DMS79 treated with DMSO at 0.1 percent for 48 hours (cell line): ENCODE data around the gene KRT2.

Experiments
- DNase-seq: peaks from one replicate; lab custom pipeline; 2025; lab: John Stamatoyannopoulos, UW

KRT2 gene

DNA sequence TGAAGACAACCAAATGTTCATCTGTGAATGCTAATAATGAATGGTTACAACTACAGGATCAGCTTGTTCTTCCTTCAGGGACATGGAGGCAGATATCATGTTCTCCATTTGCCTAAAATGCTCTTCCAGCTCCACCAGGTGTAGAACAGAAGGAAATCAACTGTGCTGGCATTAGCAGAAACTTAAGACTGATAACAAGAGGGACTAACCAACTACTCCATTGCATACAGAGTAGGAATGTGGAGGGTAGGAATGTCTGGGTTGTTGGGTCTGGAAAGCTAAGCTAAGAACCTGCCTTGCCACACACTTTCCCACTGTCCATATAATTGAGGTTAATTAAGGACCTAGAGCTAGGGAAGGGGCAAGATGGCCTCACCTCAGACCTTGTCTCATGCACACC is 11.4 kb upstream of the KRT2 start:
- no peak for DNase-seq

GRCh38 chr12:52662918-52663229 is 10.9 kb upstream of the KRT2 start:
- DNase-seq: no peak

DNA sequence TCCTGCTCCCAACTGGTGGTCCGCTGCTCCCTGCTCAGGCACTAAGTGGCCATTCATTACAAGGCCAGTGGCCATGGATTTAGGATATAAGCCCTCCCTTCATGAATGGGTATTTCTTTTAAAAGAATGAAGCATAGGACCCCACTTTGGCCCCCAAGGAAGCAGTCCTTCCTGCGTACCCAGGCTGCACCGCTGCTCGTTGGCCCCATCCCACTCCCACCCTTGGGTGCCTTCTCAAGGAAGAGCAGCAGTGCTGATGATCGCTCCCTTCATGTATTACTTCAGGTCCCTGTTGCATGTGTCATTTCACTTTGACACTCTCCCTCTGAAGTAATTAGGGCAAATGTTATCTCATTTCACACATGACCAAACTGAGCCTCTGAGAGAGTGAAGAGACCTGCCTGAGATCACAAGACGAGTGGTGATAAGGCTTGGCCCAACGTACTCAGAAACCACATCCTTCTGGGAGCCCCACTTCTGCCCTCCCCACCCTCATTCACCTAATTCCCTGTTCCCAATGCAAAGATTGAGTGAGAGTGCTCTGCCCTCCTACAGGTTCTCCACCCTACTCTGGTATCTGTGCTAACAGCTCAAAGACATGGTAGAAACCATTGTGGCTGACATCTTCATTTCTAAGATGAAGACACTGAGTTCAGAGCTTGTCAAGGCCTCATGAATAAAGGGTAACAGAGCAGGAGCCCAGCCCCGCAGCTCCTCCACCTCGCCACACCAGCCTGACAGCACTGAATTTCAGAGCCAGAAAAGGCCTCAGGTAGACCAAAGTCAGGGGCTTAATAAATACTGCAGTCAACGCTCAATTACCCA is 10.3 kb upstream of the KRT2 start:
- no peak for DNase-seq

DNA sequence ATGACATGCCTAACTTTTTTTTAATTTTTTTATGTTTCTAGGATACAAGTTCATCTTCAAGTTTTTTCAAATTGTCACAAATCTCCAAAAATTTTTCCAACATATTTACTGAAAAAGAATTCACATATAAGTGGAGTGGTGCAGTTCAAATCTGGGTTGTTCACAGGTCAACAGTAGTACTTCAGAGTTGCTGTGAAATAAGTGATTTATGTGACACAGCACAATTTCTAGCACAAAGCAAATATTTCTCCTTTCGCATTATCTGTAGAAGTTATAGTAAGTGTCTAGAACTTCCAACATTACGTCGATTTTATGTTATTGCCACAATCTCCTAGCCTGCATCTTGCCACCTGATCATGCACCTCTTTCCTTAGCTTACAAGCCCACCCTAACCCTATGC is 9.7 kb upstream of the KRT2 start:
- no peak for DNase-seq

DNA sequence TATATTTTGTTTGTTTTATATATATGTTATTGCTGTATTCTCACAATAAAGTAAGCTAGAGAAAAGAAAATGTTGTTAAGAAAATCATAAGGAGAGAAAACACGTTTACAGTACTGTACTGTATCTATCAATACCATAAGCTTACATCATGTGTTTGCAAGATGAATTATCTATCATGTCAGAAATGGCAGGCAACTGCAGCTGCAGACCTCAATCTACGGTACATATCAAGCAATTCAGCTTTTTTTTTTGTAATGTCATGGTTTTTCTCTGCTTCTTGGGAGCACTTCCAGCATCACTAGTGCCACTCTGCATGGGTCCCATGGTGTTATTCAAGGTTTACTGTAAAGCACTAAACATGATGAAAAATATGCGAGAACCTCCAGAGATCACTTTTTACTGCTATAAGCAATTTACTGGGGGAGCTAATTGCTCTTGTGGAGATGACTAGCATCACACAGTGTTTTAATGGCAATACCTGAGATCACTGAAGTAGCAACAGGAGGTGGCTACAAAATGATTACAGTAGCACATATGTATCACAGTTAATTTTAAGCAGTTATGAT is 9.0 kb upstream of the KRT2 start:
- no peak for DNase-seq

DNA sequence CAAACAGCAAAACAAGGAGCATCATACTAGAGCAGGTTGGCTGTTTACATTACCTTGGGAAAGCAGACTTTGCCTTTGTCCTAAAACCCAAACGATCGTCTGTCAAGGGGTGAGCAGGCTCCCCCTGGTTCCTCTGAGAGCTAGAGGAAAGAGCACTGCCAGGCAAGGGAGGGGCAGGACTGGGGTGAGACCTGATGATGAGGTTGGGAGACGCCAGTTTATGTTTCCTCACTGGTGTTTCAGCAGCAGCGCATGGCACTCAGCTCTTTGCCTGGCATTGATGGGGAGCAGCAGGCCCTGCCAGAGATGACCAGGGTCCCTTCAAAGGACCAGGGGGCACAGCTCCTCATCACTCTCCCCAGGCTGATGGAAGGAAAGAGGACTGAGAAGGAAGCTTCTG is 7.9 kb upstream of the KRT2 start:
- no peak for DNase-seq

DNA sequence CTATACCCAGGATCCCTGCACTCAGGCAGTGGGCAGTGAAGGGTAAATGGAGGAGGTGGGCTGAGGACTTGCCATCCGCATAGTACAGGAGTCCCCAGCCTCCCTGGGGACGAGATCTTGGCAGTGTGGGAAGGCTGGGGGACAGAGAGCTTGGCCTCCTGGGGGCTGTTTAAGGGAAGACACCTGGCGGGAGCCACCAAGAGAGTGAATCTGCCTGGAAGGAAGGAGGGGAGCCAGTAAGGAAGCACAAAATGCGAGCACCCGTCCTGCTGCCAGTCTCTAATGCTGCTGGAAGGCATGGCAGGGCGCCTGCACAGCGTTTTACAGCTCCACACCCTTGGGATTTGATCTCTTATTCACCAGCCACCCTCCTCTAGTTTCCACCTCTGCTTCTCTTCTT is 7.4 kb upstream of the KRT2 start:
- no peak for DNase-seq

GRCh38 chr12:52658196-52658595 is 6.2 kb upstream of the KRT2 start:
- DNase-seq: no peak

DNA sequence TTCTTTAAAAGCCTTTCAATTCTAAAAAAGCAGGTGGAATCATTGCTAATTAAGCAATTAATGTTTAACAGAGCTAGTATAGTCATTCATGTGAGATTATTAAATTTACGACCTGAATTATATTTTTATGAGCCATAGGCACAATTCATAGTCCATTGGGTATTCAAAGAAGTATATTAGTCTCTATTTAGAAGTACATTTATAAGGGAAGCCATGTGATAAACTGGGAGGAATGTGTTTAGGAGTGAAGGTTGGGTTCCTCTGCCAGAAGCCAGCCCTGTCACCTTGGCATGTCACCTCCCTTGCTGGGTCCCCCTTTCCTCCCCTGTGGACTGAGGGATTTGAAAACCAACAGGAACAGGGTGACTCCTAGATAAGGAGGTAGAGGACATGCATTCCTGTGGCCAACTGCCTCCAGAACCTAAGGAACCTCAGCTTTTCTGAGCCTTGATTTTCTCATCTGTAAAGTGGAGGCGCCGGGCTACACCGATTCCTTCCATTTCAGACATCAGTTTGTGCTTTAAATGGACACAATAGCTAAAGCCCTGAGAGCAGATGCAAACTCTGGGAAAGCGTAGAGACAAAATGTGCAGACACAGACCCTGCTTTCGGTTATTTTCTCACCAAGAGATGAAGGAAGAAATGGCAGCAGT is 5.4 kb upstream of the KRT2 start:
- no peak for DNase-seq

GRCh38 chr12:52656616-52657015 is 4.6 kb upstream of the KRT2 start:
- DNase-seq: no peak

DNA sequence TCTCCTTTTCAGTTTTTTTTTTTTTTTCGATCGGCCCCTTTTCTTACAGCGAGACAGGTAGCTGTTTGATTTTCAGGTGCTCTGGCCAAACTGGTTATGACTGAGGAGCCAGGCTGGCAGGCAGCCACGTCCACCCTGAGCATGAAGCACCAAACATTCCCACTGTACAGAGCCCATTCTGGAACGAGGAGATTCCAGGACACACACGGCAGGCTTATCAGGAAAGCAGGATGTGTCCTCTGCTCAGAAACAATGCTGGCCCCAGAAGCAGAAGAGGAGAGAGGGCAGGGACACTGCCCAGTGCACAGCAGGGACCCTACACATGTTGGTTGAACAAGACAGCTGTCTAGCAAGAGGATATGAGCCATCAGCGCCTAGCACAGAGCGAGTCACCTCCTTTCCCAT is 3.7 kb upstream of the KRT2 start:
- DNase-seq: peak; percentile 20

DNA sequence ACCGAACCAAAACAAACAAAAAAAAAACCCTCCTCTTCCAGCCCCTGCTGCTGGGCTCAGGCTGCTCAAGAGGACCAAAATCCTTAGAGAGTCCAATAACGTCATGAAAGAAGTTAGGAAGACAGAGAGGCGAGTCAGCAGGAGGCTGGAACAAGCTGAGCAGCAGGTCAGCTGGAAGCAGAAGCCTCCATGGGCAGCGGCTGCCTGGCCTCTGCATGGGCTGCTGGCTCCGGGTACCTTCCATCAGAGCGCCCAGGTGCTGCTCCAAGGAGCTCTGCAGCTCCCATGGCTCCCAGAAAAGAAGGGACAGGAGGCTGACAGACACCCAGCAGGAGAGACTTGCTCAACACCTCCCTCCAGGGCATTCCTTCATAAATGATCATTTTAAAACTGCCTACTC is 3.2 kb upstream of the KRT2 start:
- DNase-seq: no peak

GRCh38 chr12:52650520-52651081 is 1.4 kb downstream of the KRT2 start:
- DNase-seq: no peak

DNA sequence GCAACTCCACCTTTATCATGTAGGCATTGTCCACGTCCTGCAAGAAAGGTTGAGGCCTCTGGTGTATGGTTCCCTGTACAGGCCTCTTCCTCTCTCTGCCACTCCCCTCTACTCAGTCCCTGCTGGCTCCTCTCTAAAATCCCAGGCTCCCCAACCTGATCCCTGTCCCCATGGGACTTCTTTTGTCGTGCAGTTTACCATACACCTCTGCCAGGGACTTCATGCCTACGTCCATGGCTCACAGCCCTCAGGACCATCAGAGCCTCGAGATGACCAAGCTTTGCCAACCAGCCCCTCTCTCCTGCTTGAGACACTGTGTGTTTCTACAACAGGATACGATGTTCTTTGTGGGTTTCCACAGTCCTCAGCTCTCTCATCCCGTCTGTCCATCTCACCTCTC is 2.9 kb downstream of the KRT2 start:
- DNase-seq: no peak

- no peak for DNase-seq
Observed at GRCh38 chr12:52648012-52648550, 3.9 kb downstream of the KRT2 start.

GRCh38 chr12:52647601-52648000 is 4.4 kb downstream of the KRT2 start:
- DNase-seq: no peak

GRCh38 chr12:52646613-52647012 is 5.4 kb downstream of the KRT2 start:
- DNase-seq: no peak

DNA sequence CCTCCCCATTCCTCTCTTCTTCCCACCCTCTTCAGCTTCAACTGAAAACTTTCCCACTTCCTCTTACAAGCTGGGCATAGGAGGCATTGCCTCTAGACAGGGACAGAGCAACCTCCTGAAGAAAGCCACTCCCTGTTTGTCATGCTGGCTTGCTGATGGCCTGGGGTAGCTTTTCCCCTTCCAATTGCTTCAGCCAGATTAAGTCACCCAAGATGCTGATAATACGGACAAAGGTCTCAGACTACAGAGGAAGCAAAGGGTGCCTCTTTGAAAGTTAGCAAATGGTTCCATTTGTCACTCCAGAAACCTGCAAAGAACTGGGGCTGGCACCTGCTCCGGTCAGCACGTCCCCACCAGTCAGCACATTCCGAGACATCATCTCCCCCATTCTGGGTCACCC is 6.0 kb downstream of the KRT2 start:
- no peak for DNase-seq

DNA sequence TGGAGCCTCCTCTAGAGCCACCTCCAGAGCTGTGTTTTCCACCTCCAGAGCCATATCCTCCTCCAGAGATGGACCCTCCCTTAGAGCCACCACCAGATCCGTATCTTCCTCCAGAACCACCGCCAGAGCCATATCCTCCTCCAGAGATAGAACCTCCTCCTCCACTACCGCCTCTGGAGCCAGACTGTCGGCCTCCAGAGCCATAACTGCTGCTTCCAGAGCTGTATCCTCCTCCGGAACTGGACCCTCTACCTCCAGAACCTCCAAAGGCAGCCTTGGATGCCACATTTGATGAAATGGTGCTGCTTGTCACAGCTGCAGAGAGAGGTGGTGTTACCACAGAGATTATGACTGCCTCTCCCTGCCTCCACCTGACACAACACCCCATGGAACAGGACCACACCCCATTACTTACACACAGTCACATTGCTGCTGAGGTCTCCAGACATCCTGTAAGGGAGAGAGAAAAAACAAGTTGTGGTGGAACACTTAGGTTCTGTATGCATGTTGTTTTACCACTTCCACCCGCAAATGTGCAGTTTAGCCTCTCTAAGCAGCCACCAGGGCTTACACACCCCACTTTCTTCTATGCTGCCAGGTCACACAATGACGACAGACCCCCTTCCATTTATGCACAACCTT is 6.8 kb downstream of the KRT2 start:
- no peak for DNase-seq

GRCh38 chr12:52644078-52644415 is 8.0 kb downstream of the KRT2 start:
- DNase-seq: no peak

DNA sequence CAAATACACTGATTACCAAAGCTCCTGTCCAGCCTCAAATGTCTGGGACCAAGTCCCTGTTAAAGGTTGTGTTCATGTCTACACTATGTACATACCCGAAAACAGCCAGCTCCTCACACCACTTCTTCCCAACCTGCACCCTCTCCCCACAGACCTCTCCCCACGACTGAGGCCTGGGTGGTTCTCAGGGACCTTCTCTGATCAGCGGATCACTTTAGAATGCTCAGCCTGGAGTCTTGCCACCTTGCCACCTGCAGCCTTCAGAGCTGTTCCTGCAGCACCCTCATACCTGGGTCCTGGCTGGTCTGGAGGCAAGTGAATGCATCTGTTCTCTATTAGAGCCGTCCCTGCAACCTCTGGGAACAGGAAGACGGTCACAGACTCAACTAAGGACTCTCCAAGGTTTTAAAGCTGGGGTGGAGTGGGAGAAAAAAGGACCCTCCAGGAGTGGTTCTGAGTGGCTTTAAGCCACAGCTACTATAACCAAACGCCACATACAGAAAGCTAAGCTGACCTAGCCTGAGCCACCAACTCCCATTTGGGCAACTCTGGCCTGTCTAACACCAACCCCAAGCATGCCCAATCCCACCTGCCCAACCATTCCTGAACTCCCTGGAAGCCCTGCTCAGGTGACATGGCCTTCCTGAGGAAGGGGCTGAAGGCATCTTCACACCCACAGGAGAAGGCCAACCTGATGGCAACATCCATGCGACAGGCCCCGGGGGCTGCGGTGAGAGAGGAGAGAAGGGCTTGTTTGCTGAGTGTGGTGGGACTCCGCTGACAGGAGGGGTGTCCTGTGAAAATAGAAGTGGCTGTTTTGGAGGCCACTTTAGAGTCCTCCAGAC is 8.6 kb downstream of the KRT2 start:
- DNase-seq: no peak

- no peak for DNase-seq
Observed at GRCh38 chr12:52641468-52641867, 10.5 kb downstream of the KRT2 start.
